ENCODE data around the gene AGBL3.
A peak's percentile ranks its signal among the peaks of the same experiment; 100 is the strongest.
"Not testable (repeated sequence)": the region's sequence is repeated elsewhere in the genome, so short reads cannot be mapped to it uniquely, and the experiment has no call there.

The AGBL3 gene

DNA sequence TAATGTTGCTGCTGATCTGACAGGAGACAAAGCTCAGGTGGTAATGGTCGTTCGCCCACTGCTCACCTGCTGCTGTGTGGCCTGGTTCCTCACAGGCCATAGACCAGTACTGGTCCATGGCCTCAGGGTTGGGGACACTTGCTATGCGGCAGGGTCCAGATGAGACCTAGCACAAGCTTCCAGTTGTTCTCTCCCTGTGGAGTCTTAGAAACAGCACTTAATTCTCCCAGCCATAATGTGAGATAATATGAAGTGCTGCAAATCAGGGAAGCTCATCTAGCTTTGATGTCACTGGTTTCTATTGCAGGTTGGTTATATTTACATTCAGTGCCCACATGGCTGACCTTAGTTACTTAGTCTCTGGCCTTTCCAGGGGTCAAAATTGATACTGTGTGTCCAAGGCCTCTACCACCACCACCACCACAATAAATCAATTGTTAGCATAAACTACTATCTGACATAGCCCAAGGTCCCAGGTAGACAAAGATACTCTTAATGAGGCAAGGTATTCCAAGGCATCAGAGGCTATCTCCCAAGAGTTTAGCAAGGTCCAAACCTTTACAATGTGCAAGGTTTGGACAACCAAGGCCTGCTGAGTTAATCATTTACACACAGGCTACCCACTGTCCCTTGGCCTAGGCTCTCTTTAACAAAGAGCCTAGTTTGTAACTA lies 11.0 kb downstream of the AGBL3 start:
- H3K27me3 ChIP-seq (ENCODE audit: insufficient read depth, low read length): no peaks in the 10 kb centered on the region
- peaks cover 25% of the 10 kb centered on the region for H3K36me3 ChIP-seq (ENCODE audit: insufficient read depth, low read length)
- no peaks in the 10 kb centered on the region for H3K9me3 ChIP-seq (ENCODE audit: insufficient read depth, low read depth, low read length)
- H3K4me3 ChIP-seq (ENCODE audit: low read length): no peak overlapping the region
- 91% methylated on average over 3 of the region's 3 CpGs for WGBS
- H3K9ac ChIP-seq (ENCODE audit: low read depth, low read length): no peak overlapping the region
- no peak overlapping the region for H3K27ac ChIP-seq (ENCODE audit: low read depth, low read length)
- no peaks in the 10 kb centered on the region for H3K4me1 ChIP-seq (ENCODE audit: insufficient read depth, low read length)

DNA sequence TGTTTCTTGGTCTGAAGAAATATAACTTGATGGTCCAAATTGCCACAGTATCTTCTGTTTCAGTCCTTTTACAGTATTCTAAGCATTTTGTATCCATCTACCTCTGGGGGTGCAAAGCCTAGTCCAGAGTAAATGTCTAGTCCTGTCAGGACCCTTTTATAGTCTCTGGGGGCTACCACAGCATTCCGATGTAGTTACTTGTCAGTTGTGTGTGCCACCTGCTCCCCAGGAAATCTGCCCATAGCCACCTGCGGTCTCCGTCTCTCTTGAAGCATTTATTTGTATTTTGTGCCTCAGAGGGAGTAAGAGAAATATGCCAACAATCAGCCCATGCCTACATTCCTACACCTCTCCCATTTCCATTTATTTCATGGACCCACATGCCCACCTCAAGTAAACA lies 12.8 kb downstream of the AGBL3 start:
- no peak overlapping the region for H3K9ac ChIP-seq (ENCODE audit: low read depth, low read length)
- peaks cover 18% of the 10 kb centered on the region for H3K36me3 ChIP-seq (ENCODE audit: insufficient read depth, low read length)
- no peaks in the 10 kb centered on the region for H3K4me1 ChIP-seq (ENCODE audit: insufficient read depth, low read length)
- H3K9me3 ChIP-seq (ENCODE audit: insufficient read depth, low read depth, low read length): no peaks in the 10 kb centered on the region
- H3K4me3 ChIP-seq (ENCODE audit: low read length): no peak overlapping the region
- no peaks in the 10 kb centered on the region for H3K27me3 ChIP-seq (ENCODE audit: insufficient read depth, low read length)
- no peak overlapping the region for H3K27ac ChIP-seq (ENCODE audit: low read depth, low read length)
- WGBS: 91% methylated on average over 3 of the region's 3 CpGs

DNA sequence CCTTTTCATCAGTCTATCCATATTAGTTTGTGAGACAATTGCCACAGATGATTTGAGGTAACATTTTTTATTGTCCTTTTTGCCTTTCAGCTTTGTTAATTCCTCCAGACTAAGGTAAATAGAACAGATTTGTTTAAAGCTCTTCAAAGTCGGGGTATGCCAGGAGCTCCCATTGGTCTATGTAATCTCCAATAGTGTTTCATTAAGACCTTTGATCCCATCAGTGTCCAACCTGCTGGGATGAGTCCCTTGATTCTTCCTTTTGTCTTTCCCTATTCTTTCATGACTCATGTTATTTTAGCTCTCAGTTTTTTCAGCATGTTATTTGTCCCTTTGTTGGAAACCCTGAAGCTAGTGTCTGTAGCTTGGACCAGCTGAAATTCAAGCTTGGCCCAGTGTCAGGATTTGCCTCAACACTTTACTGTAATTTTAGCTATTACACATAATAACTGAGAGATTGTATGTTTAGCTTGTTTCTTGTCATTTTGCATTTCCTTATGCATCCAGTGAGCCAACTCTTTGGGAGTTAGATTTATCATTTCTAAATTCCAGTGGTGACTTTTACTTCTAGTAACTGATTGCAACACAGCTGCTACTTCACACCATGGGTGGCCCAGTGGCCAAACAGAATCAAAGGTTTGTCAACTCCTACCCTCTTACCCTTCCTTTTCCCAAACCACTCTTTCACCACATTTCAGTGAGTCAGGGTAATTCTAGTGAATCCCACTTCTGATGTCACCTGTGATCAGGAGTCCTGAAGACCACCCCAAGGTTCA lies 15.3 kb downstream of the AGBL3 start:
- no peak overlapping the region for H3K27ac ChIP-seq (ENCODE audit: low read depth, low read length)
- WGBS: 91% methylated on average over 1 of the region's 1 CpG
- no peaks in the 10 kb centered on the region for H3K36me3 ChIP-seq (ENCODE audit: insufficient read depth, low read length)
- H3K4me1 ChIP-seq (ENCODE audit: insufficient read depth, low read length): no peaks in the 10 kb centered on the region
- no peak overlapping the region for H3K4me3 ChIP-seq (ENCODE audit: low read length)
- no peaks in the 10 kb centered on the region for H3K27me3 ChIP-seq (ENCODE audit: insufficient read depth, low read length)
- no peaks in the 10 kb centered on the region for H3K9me3 ChIP-seq (ENCODE audit: insufficient read depth, low read depth, low read length)
- no peak overlapping the region for H3K9ac ChIP-seq (ENCODE audit: low read depth, low read length)

- H3K4me1 ChIP-seq (ENCODE audit: insufficient read depth, low read length): no peaks in the 10 kb centered on the region
- no peak overlapping the region for H3K27ac ChIP-seq (ENCODE audit: low read depth, low read length)
- no peaks in the 10 kb centered on the region for H3K27me3 ChIP-seq (ENCODE audit: insufficient read depth, low read length)
- no peaks in the 10 kb centered on the region for H3K9me3 ChIP-seq (ENCODE audit: insufficient read depth, low read depth, low read length)
- H3K4me3 ChIP-seq (ENCODE audit: low read length): no peak overlapping the region
- no peak overlapping the region for H3K9ac ChIP-seq (ENCODE audit: low read depth, low read length)
- no peaks in the 10 kb centered on the region for H3K36me3 ChIP-seq (ENCODE audit: insufficient read depth, low read length)
These were observed 25.9 kb downstream of the AGBL3 start for GRCh38 chr7:135012229-135012628.

DNA sequence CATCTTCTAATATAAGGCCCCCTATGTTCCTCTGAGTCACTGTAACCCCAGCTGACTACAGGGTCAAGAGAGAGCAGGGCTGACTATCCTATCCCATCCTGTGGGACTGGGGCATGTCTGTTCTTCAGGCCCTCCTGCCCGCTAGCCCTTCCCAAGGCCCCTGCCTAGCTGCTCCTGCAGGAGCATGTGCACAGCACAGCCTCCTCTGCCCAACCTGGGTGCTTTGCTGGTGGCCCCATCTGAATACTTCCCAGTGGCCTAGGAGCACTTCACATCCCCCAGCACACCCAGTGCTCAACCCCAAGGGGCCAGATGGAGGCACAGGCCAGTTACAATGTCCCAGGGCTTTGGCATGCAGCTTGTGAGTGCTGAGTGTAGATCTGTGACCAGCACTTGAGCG lies 37.3 kb downstream of the AGBL3 start:
- H3K4me1 ChIP-seq (ENCODE audit: insufficient read depth, low read length): no peaks in the 10 kb centered on the region
- H3K27me3 ChIP-seq (ENCODE audit: insufficient read depth, low read length): no peaks in the 10 kb centered on the region
- H3K27ac ChIP-seq (ENCODE audit: low read depth, low read length): no peak overlapping the region
- H3K4me3 ChIP-seq (ENCODE audit: low read length): no peak overlapping the region
- no peak overlapping the region for H3K9ac ChIP-seq (ENCODE audit: low read depth, low read length)
- no peaks in the 10 kb centered on the region for H3K36me3 ChIP-seq (ENCODE audit: insufficient read depth, low read length)
- WGBS: 94% methylated on average over 2 of the region's 2 CpGs
- H3K9me3 ChIP-seq (ENCODE audit: insufficient read depth, low read depth, low read length): no peaks in the 10 kb centered on the region

GRCh38 chr7:135035252-135035651 lies 48.9 kb downstream of the AGBL3 start:
- Histone ChIP-seq H3K4me3 (ENCODE audit: low read length) (no peak overlapping the region), H3K9me3 (ENCODE audit: insufficient read depth, low read depth, low read length) (no peaks in the 10 kb centered on the region), H3K4me1 (ENCODE audit: insufficient read depth, low read length) (no peaks in the 10 kb centered on the region), H3K9ac (ENCODE audit: low read depth, low read length) (no peak overlapping the region), H3K27ac (ENCODE audit: low read depth, low read length) (no peak overlapping the region), H3K36me3 (ENCODE audit: insufficient read depth, low read length) (no peaks in the 10 kb centered on the region), H3K27me3 (ENCODE audit: insufficient read depth, low read length) (no peaks in the 10 kb centered on the region)
- 100% methylated on average over 1 of the region's 2 CpGs for WGBS

GRCh38 chr7:135067017-135067416 lies 80.7 kb downstream of the AGBL3 start:
- H3K9me3 ChIP-seq (ENCODE audit: insufficient read depth, low read depth, low read length): peaks cover 12% of the 10 kb centered on the region
- WGBS: 97% methylated on average over 12 of the region's 12 CpGs
- H3K4me1 ChIP-seq (ENCODE audit: insufficient read depth, low read length): not testable (repeated sequence)

GRCh38 chr7:135074096-135074495 lies 87.8 kb downstream of the AGBL3 start:
- WGBS: 83% methylated on average over 1 of the region's 1 CpG
- Histone ChIP-seq H3K36me3 (ENCODE audit: insufficient read depth, low read length) (no peaks in the 10 kb centered on the region), H3K4me1 (ENCODE audit: insufficient read depth, low read length) (peaks cover 31% of the 10 kb centered on the region), H3K9ac (ENCODE audit: low read depth, low read length) (no peak overlapping the region), H3K27ac (ENCODE audit: low read depth, low read length) (no peak overlapping the region), H3K9me3 (ENCODE audit: insufficient read depth, low read depth, low read length) (peaks cover 3% of the 10 kb centered on the region; the same call in 1 of the 2 replicates), H3K4me3 (ENCODE audit: low read length) (no peak overlapping the region), H3K27me3 (ENCODE audit: insufficient read depth, low read length) (no peaks in the 10 kb centered on the region)

More at GRCh38 chr7:135067017-135067416, 80.7 kb downstream of the AGBL3 start:
- H3K36me3 ChIP-seq (ENCODE audit: insufficient read depth, low read length); H3K4me3 ChIP-seq (ENCODE audit: low read length); H3K27ac ChIP-seq (ENCODE audit: low read depth, low read length); H3K9ac ChIP-seq (ENCODE audit: low read depth, low read length); H3K27me3 ChIP-seq (ENCODE audit: insufficient read depth, low read length): not testable (repeated sequence)

GRCh38 chr7:135074531-135074930 lies 88.2 kb downstream of the AGBL3 start:
- Histone ChIP-seq H3K9me3 (ENCODE audit: insufficient read depth, low read depth, low read length) (peaks cover 3% of the 10 kb centered on the region; the same call in 1 of the 2 replicates), H3K27me3 (ENCODE audit: insufficient read depth, low read length) (no peaks in the 10 kb centered on the region), H3K36me3 (ENCODE audit: insufficient read depth, low read length) (no peaks in the 10 kb centered on the region), H3K9ac (ENCODE audit: low read depth, low read length) (no peak overlapping the region), H3K4me3 (ENCODE audit: low read length) (no peak overlapping the region), H3K27ac (ENCODE audit: low read depth, low read length) (no peak overlapping the region), H3K4me1 (ENCODE audit: insufficient read depth, low read length) (peaks cover 31% of the 10 kb centered on the region)
- WGBS: no CpG with 5 or more reads among the region's 1 CpG

- Histone ChIP-seq H3K27ac (ENCODE audit: low read depth, low read length) (peak overlapping the region; percentile 76), H3K4me3 (ENCODE audit: low read length) (peak overlapping the region; percentile 15; the same call in 1 of the 2 replicates)
These were observed 89.4 kb downstream of the AGBL3 start for GRCh38 chr7:135075716-135076115.

DNA sequence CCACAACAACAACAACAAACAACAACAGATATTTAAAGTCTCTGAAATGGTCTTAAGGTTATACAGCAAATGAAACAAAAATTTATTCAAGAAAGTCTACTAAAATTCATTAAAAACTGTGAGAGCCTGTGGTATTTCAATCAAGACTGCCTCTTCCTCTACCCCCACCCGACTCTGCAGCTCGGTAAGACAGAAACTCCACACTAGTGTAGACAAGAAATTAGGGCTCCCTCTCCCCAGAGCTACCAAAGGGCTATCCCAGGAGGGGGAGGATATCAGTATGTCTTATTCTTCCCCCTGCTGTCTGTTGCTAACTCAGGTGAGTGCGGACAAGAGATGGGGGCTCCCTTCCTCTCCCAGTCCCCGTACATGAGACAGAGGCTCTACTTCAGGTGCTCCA lies 90.6 kb downstream of the AGBL3 start:
- H3K9ac ChIP-seq (ENCODE audit: low read depth, low read length): no peak overlapping the region
- H3K27me3 ChIP-seq (ENCODE audit: insufficient read depth, low read length): no peaks in the 10 kb centered on the region
- 97% methylated on average over 4 of the region's 4 CpGs for WGBS
- H3K9me3 ChIP-seq (ENCODE audit: insufficient read depth, low read depth, low read length): peaks cover 3% of the 10 kb centered on the region; the same call in 1 of the 2 replicates
- peaks cover 31% of the 10 kb centered on the region for H3K4me1 ChIP-seq (ENCODE audit: insufficient read depth, low read length)
- no peak overlapping the region for H3K4me3 ChIP-seq (ENCODE audit: low read length)
- H3K27ac ChIP-seq (ENCODE audit: low read depth, low read length): no peak overlapping the region
- H3K36me3 ChIP-seq (ENCODE audit: insufficient read depth, low read length): no peaks in the 10 kb centered on the region

More at GRCh38 chr7:135075716-135076115, 89.4 kb downstream of the AGBL3 start:
- H3K9me3 ChIP-seq (ENCODE audit: insufficient read depth, low read depth, low read length): peaks cover 3% of the 10 kb centered on the region; the same call in 1 of the 2 replicates
- no peaks in the 10 kb centered on the region for H3K36me3 ChIP-seq (ENCODE audit: insufficient read depth, low read length)
- WGBS: 34% methylated on average over 3 of the region's 3 CpGs
- peak overlapping the region; percentile 11; the same call in 1 of the 2 replicates for H3K9ac ChIP-seq (ENCODE audit: low read depth, low read length)
- peaks cover 31% of the 10 kb centered on the region for H3K4me1 ChIP-seq (ENCODE audit: insufficient read depth, low read length)
- H3K27me3 ChIP-seq (ENCODE audit: insufficient read depth, low read length): no peaks in the 10 kb centered on the region
